HepG2 (cell line): Measurements from ENCODE around the gene FMOD. TPM values are rescaled to one million over a fixed set of nuclear protein-coding genes. Genes with fewer than 3 reads are reported as not detected.
A peak's percentile ranks its signal among the peaks of the same experiment; 100 is the strongest.

ENCODE experiments used
- BRCA1 ChIP-seq: sonication (generic); formaldehyde crosslinking; IDR thresholded peaks from 2 replicates; pipeline ENCODE4 v1.4.0; 2020; ENCODE audit warnings: missing genetic modification reagents
- ESRRA ChIP-seq: sonication (generic); formaldehyde crosslinking; IDR thresholded peaks from 2 replicates; pipeline ENCODE4 v1.5.1; 2020; ENCODE audit warnings: mild to moderate bottlenecking, low read depth, missing genetic modification reagents
- FOXC1 ChIP-seq: sonication (generic); formaldehyde crosslinking; IDR thresholded peaks from 2 replicates; pipeline ENCODE4 v1.8.0; 2022; ENCODE audit warnings: mild to moderate bottlenecking, missing genetic modification reagents, borderline replicate concordance
- IRX3 ChIP-seq: sonication (generic); formaldehyde crosslinking; IDR thresholded peaks from 2 replicates; pipeline ENCODE4 v1.8.1; 2023; ENCODE audit warnings: mild to moderate bottlenecking, low read depth, missing genetic modification reagents, borderline replicate concordance
- JARID2 ChIP-seq: sonication (generic); formaldehyde crosslinking; IDR thresholded peaks from 2 replicates; pipeline ENCODE4 v1.8.1; 2023; ENCODE audit warnings: missing genetic modification reagents, inconsistent platforms; ENCODE audit not compliant: insufficient replicate concordance
- JDP2 ChIP-seq: sonication (generic); formaldehyde crosslinking; IDR thresholded peaks from 2 replicates; pipeline ENCODE4 v1.8.1; 2022; ENCODE audit warnings: missing genetic modification reagents, borderline replicate concordance
- MYNN ChIP-seq: sonication (generic); formaldehyde crosslinking; IDR thresholded peaks from 2 replicates; pipeline ENCODE4 v1.4.0; 2020; ENCODE audit warnings: mild to moderate bottlenecking, low read depth, missing genetic modification reagents
- ONECUT2 ChIP-seq: sonication (generic); formaldehyde crosslinking; IDR thresholded peaks from 2 replicates; pipeline ENCODE4 v1.4.0; 2020; ENCODE audit warnings: missing genetic modification reagents
- POGZ ChIP-seq: sonication (generic); formaldehyde crosslinking; IDR thresholded peaks from 2 replicates; pipeline ENCODE4 v1.4.0; 2020; ENCODE audit warnings: mild to moderate bottlenecking, missing genetic modification reagents
- SALL1 ChIP-seq: sonication (generic); formaldehyde crosslinking; IDR thresholded peaks from 2 replicates; pipeline ENCODE4 v1.8.0; 2022; ENCODE audit warnings: mild to moderate bottlenecking, missing genetic modification reagents
- TOPORS ChIP-seq: sonication (generic); formaldehyde crosslinking; IDR thresholded peaks from 2 replicates; pipeline ENCODE4 v1.8.0; 2023; ENCODE audit warnings: mild to moderate bottlenecking, missing genetic modification reagents
- ZNF451 ChIP-seq: sonication (generic); formaldehyde crosslinking; IDR thresholded peaks from 2 replicates; pipeline ENCODE4 v1.5.0; 2020; ENCODE audit warnings: mild to moderate bottlenecking, missing genetic modification reagents
- ZNF629 ChIP-seq: sonication (generic); formaldehyde crosslinking; conservative IDR thresholded peaks from 2 replicates; pipeline ENCODE4 v1.5.0; 2020; ENCODE audit warnings: missing genetic modification reagents
- ZNF674 ChIP-seq: sonication (generic); formaldehyde crosslinking; IDR thresholded peaks from 2 replicates; pipeline ENCODE4 v1.5.0; 2020; ENCODE audit warnings: low read depth, mild to moderate bottlenecking, missing genetic modification reagents
- ZSCAN21 ChIP-seq: sonication (generic); formaldehyde crosslinking; IDR thresholded peaks from 2 replicates; pipeline ENCODE4 v1.8.0; 2022; ENCODE audit warnings: mild to moderate bottlenecking, missing genetic modification reagents, moderate library complexity, borderline replicate concordance
- ZSCAN30 ChIP-seq: sonication (generic); formaldehyde crosslinking; IDR thresholded peaks from 2 replicates; pipeline ENCODE4 v1.5.0; 2020; ENCODE audit warnings: mild to moderate bottlenecking, missing genetic modification reagents
- polyA plus RNA-seq, 8 experiments: library from polyadenylated mRNA; depleted of rRNA in 3 of 8; stranded (reverse) in 7 of 8; unstranded in 1 of 8; fragments of >200 nt; fragmentation: Illumina TruSeq in 4 of 8; extraction: Trizol in 4 of 8; gene quantifications; 2 replicates each; pipeline versions ENCODE4 v1.2.1 to v1.2.3, GENCODE V29; 2011 to 2016; ENCODE audit warnings: low read depth in 4 of 8, missing spikeins in 1 of 8, mixed read lengths in 1 of 8; ENCODE audit not compliant: insufficient read depth in 1 of 8
- total RNA-seq, 5 experiments: library from RNA; depleted of rRNA; stranded (reverse); fragments of >200 nt; fragmentation: Illumina TruSeq; extraction: Trizol; gene quantifications; 2 replicates each; pipeline ENCODE4 v1.2.3, GENCODE V29; 2016; ENCODE audit warnings: low read depth in 1 of 5
- TF ChIP-seq, protein P1 (sequence below): sonication (generic); formaldehyde crosslinking; IDR thresholded peaks from 2 replicates; pipeline ENCODE4 v1.8.1; 2023; ENCODE audit warnings: mild to moderate bottlenecking, missing genetic modification reagents
- TF ChIP-seq, protein P2 (sequence below): IDR thresholded peaks from 2 replicates; pipeline ENCODE4 v1.6.1; 2016; ENCODE audit warnings: low read depth
- TF ChIP-seq, protein P3 (sequence below): sonication (generic); formaldehyde crosslinking; IDR thresholded peaks from 2 replicates; pipeline ENCODE4 v1.5.1; 2020; ENCODE audit warnings: mild to moderate bottlenecking, missing genetic modification reagents, moderate library complexity
- TF ChIP-seq, protein P4 (sequence below): sonication (generic); formaldehyde crosslinking; IDR thresholded peaks from 2 replicates; pipeline ENCODE4 v1.5.0; 2020; ENCODE audit warnings: missing genetic modification reagents

Gene FMOD
- total and polyA plus RNA-seq, 2 of the 13 experiments (the other 11 are each of a cell fraction or from before 2014, with no cell fraction given): 0.08 TPM; not detected in 1

DNA sequence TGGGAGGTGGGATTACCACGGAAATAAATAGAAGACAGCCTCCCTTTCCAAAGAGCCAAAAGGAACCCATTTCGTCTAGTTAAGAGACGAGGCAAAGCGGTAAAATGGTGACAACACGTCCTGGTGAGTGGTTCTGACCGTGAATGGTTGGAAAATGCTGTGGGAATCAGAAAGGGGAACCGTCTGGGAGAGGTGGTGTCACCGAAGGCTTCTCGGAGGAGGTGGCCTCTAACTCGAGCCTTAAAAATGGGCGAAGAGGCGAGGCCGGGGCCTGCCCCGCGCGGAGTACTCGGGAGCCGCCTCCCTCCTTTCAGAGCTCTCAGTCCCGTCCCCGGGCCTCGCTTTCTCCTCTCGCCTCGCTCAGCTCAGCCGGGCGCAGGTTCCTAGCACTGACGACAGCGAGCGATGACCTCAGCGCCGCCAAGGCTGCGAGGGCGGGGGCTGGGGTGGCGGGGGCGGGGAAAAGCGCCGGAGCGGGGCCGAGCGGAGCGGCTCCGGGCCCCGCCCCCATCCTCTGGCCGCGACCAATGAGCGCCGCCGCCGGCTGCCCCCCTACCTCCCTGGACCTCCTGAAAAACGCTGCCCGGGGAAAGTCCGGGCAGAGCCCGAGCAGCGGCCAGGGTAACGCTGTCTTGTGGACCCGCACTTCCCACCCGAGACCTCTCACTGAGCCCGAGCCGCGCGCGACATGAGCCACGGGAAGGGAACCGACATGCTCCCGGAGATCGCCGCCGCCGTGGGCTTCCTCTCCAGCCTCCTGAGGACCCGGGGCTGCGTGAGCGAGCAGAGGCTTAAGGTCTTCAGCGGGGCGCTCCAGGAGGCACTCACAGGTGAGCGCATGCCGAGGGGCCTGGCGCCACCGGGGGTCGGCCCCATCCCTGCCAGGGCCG is 45.8 kb downstream of the FMOD start, which contains the start of gene BTG2 (continued):
- TF ChIP-seq, protein P1, sequence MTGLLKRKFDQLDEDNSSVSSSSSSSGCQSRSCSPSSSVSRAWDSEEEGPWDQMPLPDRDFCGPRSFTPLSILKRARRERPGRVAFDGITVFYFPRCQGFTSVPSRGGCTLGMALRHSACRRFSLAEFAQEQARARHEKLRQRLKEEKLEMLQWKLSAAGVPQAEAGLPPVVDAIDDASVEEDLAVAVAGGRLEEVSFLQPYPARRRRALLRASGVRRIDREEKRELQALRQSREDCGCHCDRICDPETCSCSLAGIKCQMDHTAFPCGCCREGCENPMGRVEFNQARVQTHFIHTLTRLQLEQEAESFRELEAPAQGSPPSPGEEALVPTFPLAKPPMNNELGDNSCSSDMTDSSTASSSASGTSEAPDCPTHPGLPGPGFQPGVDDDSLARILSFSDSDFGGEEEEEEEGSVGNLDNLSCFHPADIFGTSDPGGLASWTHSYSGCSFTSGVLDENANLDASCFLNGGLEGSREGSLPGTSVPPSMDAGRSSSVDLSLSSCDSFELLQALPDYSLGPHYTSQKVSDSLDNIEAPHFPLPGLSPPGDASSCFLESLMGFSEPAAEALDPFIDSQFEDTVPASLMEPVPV (CRISPR knock-in tag): peak; percentile 61; the same call in 1 of the 2 replicates
- no peak for TF ChIP-seq ZNF451 (CRISPR knock-in tag)
- TF ChIP-seq ONECUT2: no peak
- TF ChIP-seq ZSCAN21 (CRISPR knock-in tag): no peak; the same call in 1 of the 2 replicates
- TF ChIP-seq POGZ (CRISPR knock-in tag): 0 out of 2 replicates have a peak, but pooled peaks have one; percentile 29
- TF ChIP-seq, protein P2, sequence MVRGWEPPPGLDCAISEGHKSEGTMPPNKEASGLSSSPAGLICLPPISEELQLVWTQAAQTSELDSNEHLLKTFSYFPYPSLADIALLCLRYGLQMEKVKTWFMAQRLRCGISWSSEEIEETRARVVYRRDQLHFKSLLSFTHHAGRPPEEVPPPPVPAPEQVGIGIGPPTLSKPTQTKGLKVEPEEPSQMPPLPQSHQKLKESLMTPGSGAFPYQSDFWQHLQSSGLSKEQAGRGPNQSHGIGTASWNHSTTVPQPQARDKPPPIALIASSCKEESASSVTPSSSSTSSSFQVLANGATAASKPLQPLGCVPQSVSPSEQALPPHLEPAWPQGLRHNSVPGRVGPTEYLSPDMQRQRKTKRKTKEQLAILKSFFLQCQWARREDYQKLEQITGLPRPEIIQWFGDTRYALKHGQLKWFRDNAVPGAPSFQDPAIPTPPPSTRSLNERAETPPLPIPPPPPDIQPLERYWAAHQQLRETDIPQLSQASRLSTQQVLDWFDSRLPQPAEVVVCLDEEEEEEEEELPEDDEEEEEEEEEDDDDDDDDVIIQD: 0 out of 2 replicates have a peak, but pooled peaks have one; percentile 13
- TF ChIP-seq FOXC1 (CRISPR knock-in tag): peak; percentile 54; the same call in 1 of the 2 replicates
- 0 out of 2 replicates have a peak, but pooled peaks have one; percentile 45 for TF ChIP-seq ZSCAN30 (CRISPR knock-in tag)
- peak; percentile 46; the same call in 1 of the 2 replicates for TF ChIP-seq ESRRA (CRISPR knock-in tag)
- TF ChIP-seq JDP2: no peak; the same call in 1 of the 2 replicates
- TF ChIP-seq ZNF674 (CRISPR knock-in tag): no peak
- TF ChIP-seq, protein P3, sequence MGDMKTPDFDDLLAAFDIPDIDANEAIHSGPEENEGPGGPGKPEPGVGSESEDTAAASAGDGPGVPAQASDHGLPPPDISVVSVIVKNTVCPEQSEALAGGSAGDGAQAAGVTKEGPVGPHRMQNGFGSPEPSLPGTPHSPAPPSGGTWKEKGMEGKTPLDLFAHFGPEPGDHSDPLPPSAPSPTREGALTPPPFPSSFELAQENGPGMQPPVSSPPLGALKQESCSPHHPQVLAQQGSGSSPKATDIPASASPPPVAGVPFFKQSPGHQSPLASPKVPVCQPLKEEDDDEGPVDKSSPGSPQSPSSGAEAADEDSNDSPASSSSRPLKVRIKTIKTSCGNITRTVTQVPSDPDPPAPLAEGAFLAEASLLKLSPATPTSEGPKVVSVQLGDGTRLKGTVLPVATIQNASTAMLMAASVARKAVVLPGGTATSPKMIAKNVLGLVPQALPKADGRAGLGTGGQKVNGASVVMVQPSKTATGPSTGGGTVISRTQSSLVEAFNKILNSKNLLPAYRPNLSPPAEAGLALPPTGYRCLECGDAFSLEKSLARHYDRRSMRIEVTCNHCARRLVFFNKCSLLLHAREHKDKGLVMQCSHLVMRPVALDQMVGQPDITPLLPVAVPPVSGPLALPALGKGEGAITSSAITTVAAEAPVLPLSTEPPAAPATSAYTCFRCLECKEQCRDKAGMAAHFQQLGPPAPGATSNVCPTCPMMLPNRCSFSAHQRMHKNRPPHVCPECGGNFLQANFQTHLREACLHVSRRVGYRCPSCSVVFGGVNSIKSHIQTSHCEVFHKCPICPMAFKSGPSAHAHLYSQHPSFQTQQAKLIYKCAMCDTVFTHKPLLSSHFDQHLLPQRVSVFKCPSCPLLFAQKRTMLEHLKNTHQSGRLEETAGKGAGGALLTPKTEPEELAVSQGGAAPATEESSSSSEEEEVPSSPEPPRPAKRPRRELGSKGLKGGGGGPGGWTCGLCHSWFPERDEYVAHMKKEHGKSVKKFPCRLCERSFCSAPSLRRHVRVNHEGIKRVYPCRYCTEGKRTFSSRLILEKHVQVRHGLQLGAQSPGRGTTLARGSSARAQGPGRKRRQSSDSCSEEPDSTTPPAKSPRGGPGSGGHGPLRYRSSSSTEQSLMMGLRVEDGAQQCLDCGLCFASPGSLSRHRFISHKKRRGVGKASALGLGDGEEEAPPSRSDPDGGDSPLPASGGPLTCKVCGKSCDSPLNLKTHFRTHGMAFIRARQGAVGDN: peak; percentile 87
- no peak for TF ChIP-seq MYNN
- 0 out of 2 replicates have a peak, but pooled peaks have one; percentile 19 for TF ChIP-seq ZNF629 (CRISPR knock-in tag)
- TF ChIP-seq, protein P4, sequence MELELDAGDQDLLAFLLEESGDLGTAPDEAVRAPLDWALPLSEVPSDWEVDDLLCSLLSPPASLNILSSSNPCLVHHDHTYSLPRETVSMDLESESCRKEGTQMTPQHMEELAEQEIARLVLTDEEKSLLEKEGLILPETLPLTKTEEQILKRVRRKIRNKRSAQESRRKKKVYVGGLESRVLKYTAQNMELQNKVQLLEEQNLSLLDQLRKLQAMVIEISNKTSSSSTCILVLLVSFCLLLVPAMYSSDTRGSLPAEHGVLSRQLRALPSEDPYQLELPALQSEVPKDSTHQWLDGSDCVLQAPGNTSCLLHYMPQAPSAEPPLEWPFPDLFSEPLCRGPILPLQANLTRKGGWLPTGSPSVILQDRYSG (CRISPR knock-in tag): no peak
- TF ChIP-seq JARID2 (CRISPR knock-in tag): peak; percentile 59
- no peak for TF ChIP-seq TOPORS (CRISPR knock-in tag)
- TF ChIP-seq BRCA1 (CRISPR knock-in tag): no peak
- 0 out of 2 replicates have a peak, but pooled peaks have one; percentile 17 for TF ChIP-seq IRX3 (CRISPR knock-in tag)
- peak; percentile 60 for TF ChIP-seq SALL1 (CRISPR knock-in tag)
